ENCODE data around the gene MYH15. TPM values are rescaled to one million over a fixed set of nuclear protein-coding genes. Genes with fewer than 3 reads are reported as not detected.

The MYH15 gene
- total RNA-seq, 1 experiment from 2014 or later, result 0.12 TPM

DNA sequence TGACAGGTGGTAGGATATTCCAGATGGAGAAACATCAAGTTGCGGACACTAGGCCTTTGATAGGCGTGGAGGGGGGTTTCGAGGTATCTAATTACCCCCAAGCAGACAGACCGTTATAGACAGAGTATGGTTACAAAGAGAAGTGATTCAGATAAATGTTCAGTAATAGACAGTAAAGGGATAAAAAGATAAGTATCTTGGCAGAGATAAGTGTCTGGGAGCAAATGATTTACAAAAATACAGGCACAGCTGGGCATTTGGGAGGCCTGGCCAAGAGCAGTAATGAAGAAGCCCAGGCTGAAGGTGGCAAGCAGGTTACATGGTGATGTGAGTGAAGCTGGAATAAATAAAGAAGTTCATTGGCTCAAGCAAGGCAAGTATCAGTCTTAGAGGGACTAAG, 659 bp upstream of the MYH15 start:
- no peak for DNase-seq (ENCODE audit: extremely low read depth, low read depth)

GRCh38 chr3:108509871-108510270, 525 bp downstream of the MYH15 start:
- no peak for DNase-seq (ENCODE audit: extremely low read depth, low read depth)

DNA sequence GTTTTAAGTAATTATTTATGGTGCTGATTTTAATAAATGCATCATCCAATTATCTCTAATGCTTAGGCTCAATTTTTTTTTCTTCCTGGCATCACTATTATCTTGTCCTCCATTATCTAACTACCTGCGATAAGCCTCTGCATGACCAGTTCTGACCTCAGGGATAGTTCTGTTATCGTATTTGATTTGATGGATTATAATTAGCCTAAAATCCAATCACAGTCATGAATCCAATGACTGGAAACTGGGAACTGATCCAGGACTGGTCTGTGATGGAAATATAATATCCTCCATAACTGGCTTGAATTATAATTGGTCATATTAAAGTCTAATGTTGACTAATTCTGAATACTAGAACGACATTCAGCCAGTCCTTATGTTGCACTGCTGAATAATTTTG, 1.1 kb downstream of the MYH15 start:
- DNase-seq (ENCODE audit: extremely low read depth, low read depth), result no peak

DNA sequence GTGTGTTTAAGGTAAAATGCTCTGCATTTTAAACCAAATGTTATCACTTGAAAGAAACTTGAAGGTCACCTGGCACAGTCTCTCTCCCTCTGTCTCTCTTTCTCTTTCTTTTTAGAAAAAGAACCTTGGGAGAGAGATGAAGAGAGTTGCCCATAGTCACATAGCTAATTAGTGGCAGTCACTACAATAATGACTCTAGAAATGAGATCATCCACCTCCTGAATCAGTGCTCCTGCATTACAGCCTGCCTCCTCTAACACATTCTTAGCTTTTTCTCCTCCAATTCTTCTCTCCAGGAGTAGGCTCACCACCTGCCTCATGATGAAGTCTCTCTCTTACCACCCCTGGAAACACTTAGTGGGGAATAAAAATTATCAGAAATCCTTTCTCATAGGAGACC, 2.5 kb downstream of the MYH15 start:
- DNase-seq (ENCODE audit: extremely low read depth, low read depth), result no peak

DNA sequence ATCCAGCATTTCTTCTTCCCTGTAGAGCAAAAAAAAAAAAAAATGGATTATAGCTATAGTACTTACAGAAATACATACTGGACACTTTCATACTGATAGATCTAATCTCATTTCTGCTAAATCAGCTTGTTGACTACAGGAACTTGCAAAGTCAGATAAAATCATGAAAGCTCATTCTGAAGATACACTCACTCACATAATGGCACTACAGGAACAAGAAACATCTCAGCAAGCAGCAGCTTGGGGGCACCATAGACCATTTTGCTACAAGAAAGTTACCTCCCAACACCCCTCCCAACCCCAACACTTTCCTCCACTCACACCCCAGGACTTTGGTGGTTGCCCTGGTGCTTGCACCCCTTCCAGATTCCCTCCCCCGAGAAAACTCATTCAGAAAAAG, 4.6 kb downstream of the MYH15 start:
- DNase-seq (ENCODE audit: extremely low read depth, low read depth), result no peak

- DNase-seq (ENCODE audit: extremely low read depth, low read depth), result no peak
Measured at GRCh38 chr3:108503722-108504121, 6.7 kb downstream of the MYH15 start.

DNA sequence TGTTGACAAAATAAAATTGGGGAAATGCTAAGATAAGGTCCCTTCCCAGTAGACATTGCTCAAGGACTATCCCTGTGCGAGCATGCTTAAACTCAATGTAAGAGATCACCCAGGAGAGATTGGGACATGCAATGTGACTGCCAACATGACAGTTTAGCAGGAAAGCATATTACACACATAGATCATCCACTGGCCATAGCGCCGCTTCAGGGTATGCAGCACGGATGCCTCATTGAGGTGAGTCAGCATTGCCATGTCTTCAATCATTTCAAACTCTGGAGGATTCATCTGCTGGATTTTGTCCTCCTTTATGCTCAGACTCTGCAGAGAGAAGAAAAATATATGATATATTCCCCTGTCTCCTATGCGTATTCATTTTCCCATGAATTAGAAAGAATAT, 8.9 kb downstream of the MYH15 start:
- no peak for DNase-seq (ENCODE audit: extremely low read depth, low read depth)

- DNase-seq (ENCODE audit: extremely low read depth, low read depth), result no peak
Measured at GRCh38 chr3:108500728-108501127, 9.7 kb downstream of the MYH15 start.

- no peak for DNase-seq (ENCODE audit: extremely low read depth, low read depth)
Measured at GRCh38 chr3:108497271-108497670, 13.1 kb downstream of the MYH15 start.

DNA sequence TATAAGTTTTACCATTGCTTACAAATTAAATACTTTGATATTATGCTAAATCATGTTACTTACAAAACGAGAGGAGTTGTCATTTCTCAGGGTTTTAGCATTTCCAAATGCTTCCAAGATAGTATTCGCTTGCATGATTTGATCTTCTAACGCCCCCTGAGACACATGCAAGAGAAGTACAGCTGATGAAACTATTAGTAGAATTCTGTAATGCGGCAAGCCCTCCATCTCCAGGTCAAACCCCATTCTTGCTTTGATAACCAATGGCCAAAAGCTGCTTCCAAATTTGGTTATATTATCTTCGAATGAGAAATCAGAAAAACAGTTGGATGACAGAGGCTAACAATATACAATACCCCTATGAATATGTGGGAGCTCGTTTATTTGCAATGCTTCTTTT, 14.7 kb downstream of the MYH15 start:
- DNase-seq (ENCODE audit: extremely low read depth, low read depth), result no peak

DNA sequence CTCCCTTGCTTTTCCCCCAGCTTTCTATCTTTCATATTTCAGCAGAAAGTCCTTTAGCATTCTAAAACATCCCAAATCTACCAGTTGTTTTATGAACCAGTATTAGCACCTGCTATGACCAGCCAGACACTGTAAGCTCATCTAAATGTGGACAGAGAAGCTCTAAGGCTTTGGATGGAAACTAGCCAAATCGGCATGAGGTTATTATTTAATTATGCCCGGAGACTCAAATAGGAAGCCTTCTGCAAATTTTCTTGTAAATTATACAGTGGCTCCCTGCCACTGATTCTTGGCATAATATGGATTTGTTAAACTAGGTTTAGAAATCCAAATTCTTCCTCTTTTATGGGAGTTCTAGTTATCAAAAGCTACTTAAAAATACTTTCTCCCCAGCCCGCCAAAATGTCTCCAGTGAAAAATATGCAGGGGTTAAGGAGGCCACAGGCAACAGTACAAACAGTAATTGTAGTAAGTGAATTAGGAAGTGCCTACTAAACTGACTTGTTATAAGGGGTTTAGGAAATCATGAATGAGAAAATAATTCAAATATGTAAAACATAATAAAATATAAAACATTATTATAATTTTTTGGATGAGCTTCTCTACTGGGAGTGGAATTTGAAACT, 15.4 kb downstream of the MYH15 start:
- no peak for DNase-seq (ENCODE audit: extremely low read depth, low read depth)

GRCh38 chr3:108493862-108494261, 16.5 kb downstream of the MYH15 start:
- peak; percentile 13 for DNase-seq (ENCODE audit: extremely low read depth, low read depth)

- no peak for DNase-seq (ENCODE audit: extremely low read depth, low read depth)
Measured at GRCh38 chr3:108491456-108491855, 18.9 kb downstream of the MYH15 start.

DNA sequence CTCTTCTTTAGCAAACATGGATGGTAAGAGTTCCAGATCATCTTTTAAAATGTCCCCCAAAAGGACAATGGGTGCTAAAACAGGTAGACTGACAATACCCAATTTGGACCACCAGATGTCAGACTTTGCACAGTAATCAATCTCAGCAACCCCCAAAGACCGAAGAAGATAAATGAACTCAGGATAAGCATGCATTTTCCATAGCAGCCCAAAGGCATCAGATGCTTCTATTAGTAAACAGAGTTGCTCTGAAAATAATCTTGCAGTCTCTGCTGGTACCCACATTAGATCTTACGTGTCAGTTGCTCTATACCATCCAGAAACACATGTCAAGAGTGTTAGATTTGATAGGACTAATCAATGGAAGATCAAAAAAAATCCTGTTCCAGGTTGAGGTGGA, 20.6 kb downstream of the MYH15 start:
- peak; percentile 43 for DNase-seq (ENCODE audit: extremely low read depth, low read depth)

- no peak for DNase-seq (ENCODE audit: extremely low read depth, low read depth)
Measured at GRCh38 chr3:108488631-108489030, 21.8 kb downstream of the MYH15 start.

GRCh38 chr3:108487439-108487838, 23.0 kb downstream of the MYH15 start:
- no peak for DNase-seq (ENCODE audit: extremely low read depth, low read depth)

- no peak for DNase-seq (ENCODE audit: extremely low read depth, low read depth)
Measured at GRCh38 chr3:108486941-108487340, 23.5 kb downstream of the MYH15 start.

DNA sequence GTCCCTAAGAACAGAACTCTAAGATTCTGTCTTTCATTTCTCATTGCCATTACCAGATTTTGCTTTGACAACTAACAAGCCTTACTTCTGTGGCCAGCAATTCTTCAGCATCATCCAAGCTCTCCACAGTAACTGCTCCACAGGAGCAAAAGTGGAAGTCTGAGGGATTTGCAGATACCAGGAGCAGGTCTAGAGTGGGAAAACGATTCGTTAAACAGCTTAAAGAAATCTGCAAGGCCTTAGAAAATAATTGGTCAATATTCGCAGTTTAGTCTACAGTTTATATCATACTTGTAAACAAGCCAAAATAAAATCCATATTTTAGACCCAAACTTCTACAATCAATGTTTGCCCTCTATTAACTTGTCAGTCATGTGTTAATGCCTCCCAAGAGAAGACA, 24.1 kb downstream of the MYH15 start:
- no peak for DNase-seq (ENCODE audit: extremely low read depth, low read depth)

- no peak for DNase-seq (ENCODE audit: extremely low read depth, low read depth)
Measured at GRCh38 chr3:108485146-108485545, 25.2 kb downstream of the MYH15 start.

DNA sequence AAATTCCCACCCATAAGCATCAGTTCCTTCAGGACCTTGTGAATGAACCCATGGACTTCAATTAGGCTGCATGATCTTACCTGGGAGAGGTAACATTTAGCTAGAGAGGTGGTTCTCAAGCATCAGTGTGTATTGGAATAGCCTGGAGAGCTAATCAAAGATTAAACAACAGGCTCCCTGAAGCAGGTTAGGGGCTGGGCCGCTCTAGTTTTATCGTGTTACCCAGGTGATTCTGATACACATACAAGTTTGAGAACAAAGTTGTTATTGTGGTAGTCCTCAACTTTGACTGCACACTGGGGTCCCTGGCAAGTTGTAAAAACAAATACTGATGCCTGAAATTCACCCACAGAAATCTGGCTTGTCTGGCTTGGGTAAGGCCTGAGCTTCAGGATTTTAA, 31.2 kb downstream of the MYH15 start:
- no peak for DNase-seq (ENCODE audit: extremely low read depth, low read depth)

DNA sequence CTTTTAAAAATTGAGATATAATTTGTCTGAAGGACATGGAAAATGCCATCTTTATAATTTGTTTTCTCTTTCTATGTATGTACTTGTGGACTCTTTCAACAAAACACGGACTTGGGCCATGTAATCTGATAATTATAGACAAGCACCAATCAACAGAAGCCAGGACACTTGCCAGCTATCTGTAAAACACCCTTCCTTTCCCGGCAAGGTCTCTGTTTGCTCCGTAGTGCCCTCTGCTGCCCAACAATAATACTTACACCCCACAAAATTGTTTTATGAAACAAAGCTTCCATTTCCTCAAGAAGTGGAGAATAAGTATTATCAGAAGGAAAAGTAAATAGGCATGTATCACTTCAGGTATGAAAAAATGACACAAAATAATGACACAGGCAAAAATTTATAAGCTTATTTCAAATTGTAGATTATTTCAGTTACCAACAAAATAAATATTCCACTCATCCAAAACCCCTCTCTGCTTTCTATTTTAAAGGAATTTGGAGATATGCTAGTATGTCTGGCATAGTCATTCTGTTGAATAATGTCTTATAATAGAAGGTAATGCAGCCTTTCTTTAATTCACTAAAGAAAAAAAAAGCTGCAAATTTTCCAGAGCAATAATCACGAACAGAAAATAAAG, 32.8 kb downstream of the MYH15 start:
- peak; percentile 45 for DNase-seq (ENCODE audit: extremely low read depth, low read depth)

- DNase-seq (ENCODE audit: extremely low read depth, low read depth), result no peak
Measured at GRCh38 chr3:108475220-108475782, 35.1 kb downstream of the MYH15 start.

Measured in NCI-H460 (cell line).